Activated T-cell treated with anti-CD3 and anti-CD28 coated beads, Interleukin-2, amount 50 U/mL, for 1 hour (primary cell): ENCODE measurements around the gene UBA3.

Experiments used
- DNase-seq: peaks from one replicate; pipeline ENCODE4 v3.0.0-alpha.2; 2020

UBA3 gene

DNA sequence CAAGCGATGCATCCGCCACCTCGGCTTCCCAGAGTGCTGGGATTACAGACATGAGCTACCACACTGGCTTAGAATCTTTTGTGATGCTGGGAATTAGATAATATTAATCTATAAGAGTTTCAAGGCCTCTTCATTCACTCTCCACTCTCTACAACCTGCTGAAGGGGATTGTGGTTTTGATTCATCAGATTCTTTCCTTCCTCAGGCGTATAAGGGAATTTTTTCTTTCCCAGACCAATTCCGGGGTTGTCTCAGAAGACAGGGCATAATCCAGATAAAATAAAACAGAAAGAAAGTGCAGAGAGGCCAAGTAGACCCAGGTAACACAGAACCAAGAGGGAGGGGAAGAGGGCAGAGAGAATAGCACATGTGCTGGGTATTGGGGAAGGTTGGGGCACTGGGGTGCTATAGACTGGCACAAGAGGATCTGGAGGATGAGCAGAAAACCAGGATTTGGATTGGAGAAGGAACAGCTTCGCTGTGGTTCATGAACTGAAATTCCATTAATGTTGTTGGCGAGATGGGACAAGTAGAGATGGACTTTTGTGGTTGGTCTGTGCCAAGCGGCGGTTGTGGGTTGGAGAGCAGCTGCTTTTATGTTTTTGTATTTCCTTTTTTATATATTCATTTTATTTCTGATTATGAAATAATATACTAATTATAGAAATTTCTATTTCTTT is 17.4 kb upstream of the UBA3 start:
- DNase-seq: no peak

DNA sequence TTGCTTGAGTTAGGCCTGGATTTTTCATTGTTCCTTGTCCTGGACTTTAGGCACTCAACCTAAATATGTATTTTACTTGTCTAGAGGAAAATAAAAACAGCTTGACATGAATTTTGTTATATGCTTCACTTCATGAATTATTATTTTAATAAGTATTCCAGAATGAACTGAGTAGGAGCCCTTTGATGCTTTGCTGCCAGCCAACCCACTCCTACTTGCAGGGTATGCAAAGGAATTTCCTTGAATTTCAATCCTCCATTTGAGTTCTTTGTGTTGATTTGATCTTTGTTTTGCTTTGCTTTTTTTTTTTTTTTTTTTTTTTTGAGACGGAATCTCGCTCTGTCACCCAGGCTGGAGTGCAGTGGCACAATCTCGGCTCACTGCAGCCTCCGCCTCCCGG is 16.1 kb upstream of the UBA3 start:
- no peak for DNase-seq

GRCh38 chr3:69095636-69096035 is 15.5 kb upstream of the UBA3 start:
- peak; percentile 32 for DNase-seq

DNA sequence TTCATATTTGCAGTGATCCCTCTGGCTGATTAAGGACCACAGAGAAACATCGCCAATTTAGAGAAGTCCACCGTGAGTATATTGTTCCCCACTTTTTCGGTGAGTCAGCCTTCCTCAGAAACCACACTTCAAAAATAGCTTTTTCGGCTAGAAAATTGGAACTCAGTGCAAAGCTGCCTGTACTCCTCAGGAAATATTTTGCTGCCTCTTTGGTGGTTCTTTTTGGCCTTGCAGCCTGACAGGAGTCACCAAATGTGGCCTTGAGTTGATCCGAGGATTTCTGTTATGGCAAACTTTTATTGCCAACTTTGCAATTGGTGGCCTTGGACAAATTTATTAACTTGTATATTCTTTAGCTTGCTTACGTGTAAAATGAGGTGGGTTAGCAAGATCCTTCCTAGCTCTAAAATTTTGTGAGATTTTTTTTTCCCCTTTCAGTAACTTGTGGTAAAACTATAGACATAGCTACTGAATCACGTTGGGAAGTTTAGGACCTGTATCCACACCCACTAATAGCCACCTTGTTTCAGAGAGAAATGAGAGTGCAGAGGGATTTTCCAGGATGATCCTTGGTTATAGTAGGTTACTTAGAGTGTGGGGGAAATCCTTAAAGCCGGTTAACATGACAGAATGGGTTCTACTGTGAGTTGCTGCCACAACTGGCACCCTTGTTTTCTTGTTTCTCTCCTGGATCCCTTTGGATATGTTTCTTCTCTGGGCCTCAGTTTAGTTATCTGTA is 14.5 kb upstream of the UBA3 start:
- no peak for DNase-seq

- DNase-seq: no peak
Observed at GRCh38 chr3:69092030-69092516, 11.9 kb upstream of the UBA3 start.

DNA sequence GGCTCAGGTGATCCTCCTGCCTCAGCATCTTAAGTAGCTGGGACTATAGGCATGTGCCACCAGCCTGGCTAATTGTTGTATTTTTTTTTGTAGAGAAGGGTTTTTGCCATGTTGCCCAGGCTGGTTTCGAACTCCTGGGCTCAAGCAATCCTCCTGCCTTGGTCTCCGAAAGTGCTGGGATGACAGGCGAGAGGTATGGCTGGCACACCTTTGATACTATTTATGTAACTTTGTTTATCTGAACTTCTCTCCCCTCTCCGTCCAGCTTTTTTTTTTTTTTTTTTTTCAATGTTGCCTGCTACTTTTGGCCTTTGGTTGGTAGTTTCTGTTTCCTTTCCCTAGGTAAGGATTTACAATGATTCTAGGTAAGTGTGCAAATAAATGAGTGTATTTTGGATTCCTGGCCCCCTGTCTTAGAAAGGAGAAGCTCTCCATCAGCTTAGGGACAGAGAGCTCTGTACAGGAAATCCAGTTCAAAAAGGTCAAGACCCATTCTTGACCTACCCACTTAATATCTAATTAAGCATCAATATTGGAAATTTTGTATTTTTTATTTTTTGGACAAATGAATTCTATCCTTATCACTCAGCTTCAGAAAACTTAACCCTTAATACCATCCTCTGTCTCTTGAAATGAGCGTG is 11.3 kb upstream of the UBA3 start:
- DNase-seq: no peak

GRCh38 chr3:69090021-69090420 is 9.9 kb upstream of the UBA3 start:
- no peak for DNase-seq

GRCh38 chr3:69088063-69088462 is 7.9 kb upstream of the UBA3 start:
- no peak for DNase-seq

DNA sequence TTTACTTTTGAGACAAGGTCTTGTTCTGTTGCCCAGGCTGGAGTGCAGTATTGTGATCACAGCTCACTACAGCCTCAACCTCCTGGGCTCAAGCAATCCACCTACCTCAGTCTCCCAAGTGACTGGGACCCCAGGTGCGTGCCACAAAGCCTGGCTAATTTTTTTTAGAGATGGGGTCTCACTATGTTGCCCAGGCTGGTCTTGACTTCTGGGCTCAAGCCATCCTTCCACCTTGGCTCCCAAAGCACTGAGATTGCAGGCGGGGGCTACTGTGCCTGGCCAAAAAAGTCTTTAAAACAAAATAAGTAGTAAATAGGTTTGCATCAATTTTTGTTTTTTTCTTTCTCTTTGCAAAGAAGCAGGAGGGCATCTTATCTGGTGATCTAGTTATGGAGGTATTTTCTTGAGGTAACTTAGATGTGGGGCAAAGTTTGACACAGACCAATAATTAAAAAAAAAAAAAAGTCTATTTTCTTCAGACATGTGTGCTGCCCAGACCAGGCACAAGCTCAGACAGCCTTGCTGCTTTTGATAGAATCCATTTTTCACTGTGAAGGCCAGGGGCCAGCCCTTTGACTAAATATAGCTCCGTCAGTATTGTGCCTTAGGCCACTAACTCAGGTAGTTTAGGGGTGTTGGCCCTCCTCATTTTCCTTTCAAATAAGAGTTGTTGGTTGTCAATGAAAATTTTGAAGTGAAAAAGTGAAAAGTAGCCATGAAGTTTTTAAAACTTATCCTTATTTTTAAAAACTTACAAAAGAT is 7.0 kb upstream of the UBA3 start:
- DNase-seq: no peak

DNA sequence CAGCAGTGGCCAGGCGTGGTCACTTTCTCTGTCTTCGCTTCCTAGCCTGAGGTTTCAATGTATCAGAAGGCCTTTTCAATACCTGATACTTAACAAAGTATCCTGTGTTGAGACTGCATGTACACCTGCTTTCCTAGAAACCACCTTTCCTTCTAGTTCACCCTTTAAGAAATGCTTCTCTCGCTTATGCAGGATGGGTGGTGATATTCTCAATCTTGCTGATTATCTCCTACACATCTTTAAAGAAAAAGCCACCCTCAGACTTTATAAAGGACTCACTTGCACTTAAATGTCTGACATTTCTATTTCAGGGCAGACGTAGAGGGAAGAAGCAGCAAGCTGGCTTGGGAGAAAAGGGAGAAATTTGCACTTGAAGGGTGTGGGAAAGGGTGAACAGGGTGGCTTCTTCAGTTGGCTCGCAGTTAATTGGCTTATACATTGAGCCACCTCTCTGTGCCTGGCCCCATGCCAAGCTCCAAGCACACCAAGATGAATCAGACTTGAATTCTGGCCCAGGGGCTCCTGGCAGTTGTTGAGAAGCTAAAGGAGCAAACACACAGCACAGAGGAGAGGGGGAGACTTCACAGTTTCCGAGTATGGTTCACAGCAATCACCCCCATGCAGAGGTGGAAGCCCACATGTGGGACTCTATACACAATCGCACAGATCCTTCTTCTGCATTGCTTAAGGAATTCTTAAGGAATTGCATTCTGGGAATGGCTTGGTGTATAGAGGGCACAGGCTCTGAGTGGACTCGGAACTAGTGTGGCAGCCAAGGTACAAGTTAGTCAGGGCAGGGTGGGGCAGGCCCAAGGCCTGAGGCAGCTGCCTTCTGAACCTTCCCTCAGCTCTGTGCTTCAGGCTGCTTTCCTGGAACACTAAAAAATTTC is 5.9 kb upstream of the UBA3 start:
- DNase-seq: peak; percentile 72

- no peak for DNase-seq
Observed at GRCh38 chr3:69085168-69085832, 5.1 kb upstream of the UBA3 start.

GRCh38 chr3:69084326-69085167 is 4.4 kb upstream of the UBA3 start, which contains the start of gene ARL6IP5:
Gene ARL6IP5, plus strand, starts transcription at chr3:69084937. Its CDS starts 111 bp downstream, at chr3:69085048.
- peak; percentile 87 for DNase-seq

DNA sequence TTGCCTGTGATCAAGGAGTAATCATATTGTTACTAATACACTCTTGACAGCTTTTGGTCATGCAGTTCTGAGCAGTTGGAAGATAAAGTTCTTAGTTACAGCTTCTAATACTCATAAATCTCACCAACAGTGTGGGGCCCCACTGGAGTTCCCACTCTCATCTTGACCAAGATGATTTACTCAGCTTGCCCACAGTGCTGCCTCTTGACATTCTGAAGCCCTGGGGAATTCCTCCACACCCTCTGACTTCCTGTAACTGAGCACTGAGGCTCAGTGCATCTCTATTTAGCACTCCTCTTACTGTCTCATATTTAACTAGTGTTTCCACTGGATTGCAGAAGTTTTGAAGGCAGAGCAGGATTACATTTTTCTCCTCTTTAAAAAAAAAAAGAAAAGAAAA is 2.6 kb upstream of the UBA3 start:
- peak; percentile 50 for DNase-seq

DNA sequence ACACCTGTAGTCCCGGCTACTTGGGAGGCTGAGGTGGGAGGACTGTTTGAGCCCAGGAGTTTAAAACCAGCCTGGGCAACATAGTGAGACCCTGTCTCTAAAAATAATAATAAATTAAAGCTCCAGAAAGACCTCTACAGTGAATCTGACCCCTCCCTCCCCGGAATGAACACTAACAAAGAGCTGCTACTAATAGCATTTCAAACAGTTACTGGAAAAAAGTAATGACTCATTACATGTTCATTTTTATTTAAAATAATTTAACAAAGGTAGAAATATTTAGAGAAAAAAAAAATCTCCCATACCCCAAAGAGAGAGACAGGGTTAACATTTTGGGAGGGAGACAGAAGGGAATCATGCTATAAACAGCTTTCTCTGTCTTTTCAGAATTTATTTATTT is 2.2 kb upstream of the UBA3 start:
- no peak for DNase-seq

GRCh38 chr3:69081583-69082262 is 1.6 kb upstream of the UBA3 start:
- no peak for DNase-seq

DNA sequence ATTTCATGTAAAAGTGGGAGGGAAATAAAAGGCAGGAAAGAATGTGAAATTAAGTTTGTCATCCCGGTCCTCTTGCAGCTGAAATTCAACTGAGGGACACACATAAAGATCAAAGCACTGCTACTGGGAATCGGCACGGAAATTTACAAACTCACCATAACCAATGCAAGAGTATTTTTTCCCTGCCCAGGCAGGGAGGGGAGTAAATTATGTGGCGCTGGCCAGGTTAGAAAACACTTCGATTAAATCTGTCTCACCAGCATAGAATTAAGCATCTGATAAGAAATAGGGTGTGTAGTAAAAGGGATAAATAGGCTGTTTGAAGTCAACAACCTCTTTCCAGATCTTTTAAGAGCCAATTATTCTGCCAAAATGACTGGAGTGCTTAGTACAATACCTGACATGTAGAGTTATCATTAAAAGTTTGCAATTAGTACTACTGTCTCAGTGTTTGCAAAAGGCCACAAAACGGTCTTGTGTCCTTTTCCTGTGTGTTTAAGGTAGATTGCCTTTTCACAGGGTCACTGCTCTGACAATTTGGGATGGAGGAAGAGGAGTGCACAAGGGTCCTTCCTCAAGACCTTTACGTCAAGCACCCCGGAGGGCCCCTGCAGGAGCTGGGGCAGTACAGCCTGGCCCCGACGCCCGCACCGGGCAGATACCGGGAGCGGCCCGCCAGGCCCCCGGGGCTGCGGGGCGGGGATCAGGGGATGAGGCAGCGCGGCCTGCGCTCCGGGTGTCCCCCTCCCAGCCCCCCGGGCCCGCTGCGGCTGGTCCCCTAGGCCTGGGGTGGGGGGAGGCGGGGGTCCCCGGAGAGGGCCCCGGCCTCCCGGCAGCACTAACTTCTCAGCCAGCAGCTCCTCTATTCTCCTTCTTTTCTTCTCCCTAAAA is 651 bp downstream of the UBA3 start:
- no peak for DNase-seq

GRCh38 chr3:69072928-69073327 is 7.2 kb downstream of the UBA3 start:
- DNase-seq: no peak

GRCh38 chr3:69066121-69066520 is 14.0 kb downstream of the UBA3 start:
- no peak for DNase-seq
